Right cardiac atrium (tissue), 5 donors: Measurements from ENCODE around the gene HOXA4. TPM values are rescaled to one million over a fixed set of nuclear protein-coding genes. Genes with fewer than 3 reads are reported as not detected.

Source experiments
- ATAC-seq, 2 donors: fragments of 200-7000 bp; cut with Tn5 transposase; one replicate each; pipeline versions ENCODE4 v1.8.0 to v1.9.1; 2020; ENCODE audit warnings: moderate library complexity in 2 of 2, mild to moderate bottlenecking in 1 of 2
- DNase-seq, 3 donors: peaks; one replicate each; pipeline ENCODE4 v3.0.0-alpha.2; 2020
- H3K27ac ChIP-seq: one replicate; pipeline ENCODE4 v1.5.1; 2013; ENCODE audit warnings: mild to moderate bottlenecking, low read length, control low read depth, moderate library complexity
- H3K27me3 ChIP-seq: one replicate; pipeline ENCODE4 v1.6.1; 2013; ENCODE audit not compliant: control insufficient read depth, insufficient read depth
- H3K4me1 ChIP-seq: one replicate; pipeline ENCODE4 v1.6.1; 2013; ENCODE audit warnings: low read length; ENCODE audit not compliant: control insufficient read depth, insufficient read depth
- H3K4me3 ChIP-seq: one replicate; pipeline ENCODE4 v1.5.1; 2013; ENCODE audit warnings: low read length, control low read depth
- H3K9me3 ChIP-seq: one replicate; pipeline ENCODE4 v1.6.1; 2013; ENCODE audit warnings: low read length; ENCODE audit not compliant: control insufficient read depth
- WGBS: extraction: QIAGEN DNeasy Blood & Tissue Kit; methylation state at CpG from one replicate; pipeline ENCODE4 v1.1.7; 2013; 5-methylcytosine and 5-hydroxymethylcytosine counted together
- intact Hi-C, 4 donors: fragments of 100-400 bp; cut with DNase I; formaldehyde crosslinking; loops; one replicate each; pipeline versions ENCODE4 v1.11.0 to v1.14.0; 2022 to 2023
- polyA plus RNA-seq: library from polyadenylated mRNA; stranded (reverse); fragments of 200-250 nt; gene quantifications from one replicate; pipeline ENCODE4 v1.2.3, GENCODE V29; 2013
- total RNA-seq, 4 donors: library from RNA; stranded (reverse); fragmentation: NEBNext Ultra II Directional; extraction: Animal tissue kit (Norgen Biotek cat#: 25700); gene quantifications; one replicate each; pipeline ENCODE4 v1.2.1, GENCODE V29; 2021
- donor health status: healthy with polysubstance abuse.
- donor health status: DM: no; HTN: yes; CAD: no.
- donor health status: DM: no; HTN: no; CAD: no.
- donor health status: DM: no; HTN: yes; CAD: no; lungs with severe emphysema.
- donor health status: DM: yes; HTN: yes; CAD: no.

HOXA4 gene
- total and polyA plus RNA-seq, 5 donors = 0.12 to 3.3 (median 1.9) TPM

GRCh38 chr7:27125986-27126394 lies 4.6 kb downstream of the HOXA4 start:
- no peak overlapping the region for H3K4me3 ChIP-seq
- DNase-seq (no peak), ATAC-seq (no peak)
- H3K4me1 ChIP-seq = no peaks in the 10 kb centered on the region
- WGBS = 28% methylated on average over 5 of the region's 5 CpGs
- H3K9me3 ChIP-seq = no peaks in the 10 kb centered on the region
- intact Hi-C loops = no loop called here
- H3K27me3 ChIP-seq = no peaks in the 10 kb centered on the region
- no peak overlapping the region for H3K27ac ChIP-seq

GRCh38 chr7:27124902-27125689 lies 5.5 kb downstream of the HOXA4 start:
- peak in 1 of 2 donors; percentile 9 for ATAC-seq
- 39% methylated on average over 8 of the region's 8 CpGs for WGBS
- no peak for DNase-seq
- Histone ChIP-seq H3K4me3 (no peak overlapping the region), H3K27me3 (no peaks in the 10 kb centered on the region), H3K9me3 (no peaks in the 10 kb centered on the region), H3K4me1 (no peaks in the 10 kb centered on the region), H3K27ac (no peak overlapping the region)
- intact Hi-C loops = no loop called here

- ATAC-seq (no peak), DNase-seq (no peak)
- intact Hi-C loops = no loop called here
- WGBS = 35% methylated on average over 43 of the region's 43 CpGs
- Histone ChIP-seq H3K9me3 (no peaks in the 10 kb centered on the region), H3K27me3 (no peaks in the 10 kb centered on the region), H3K4me3 (no peak overlapping the region), H3K4me1 (no peaks in the 10 kb centered on the region), H3K27ac (no peak overlapping the region)
Observed at GRCh38 chr7:27124096-27124901, 6.3 kb downstream of the HOXA4 start.

- DNase-seq (no peak), ATAC-seq (no peak)
- H3K27ac ChIP-seq = no peak overlapping the region
- no peaks in the 10 kb centered on the region for H3K4me1 ChIP-seq
- 46% methylated on average over 26 of the region's 26 CpGs for WGBS
- intact Hi-C loops = no loop called here
- no peaks in the 10 kb centered on the region for H3K9me3 ChIP-seq
- no peak overlapping the region for H3K4me3 ChIP-seq
- H3K27me3 ChIP-seq = no peaks in the 10 kb centered on the region
Observed at GRCh38 chr7:27123477-27124053, 7.0 kb downstream of the HOXA4 start.

GRCh38 chr7:27123007-27123476 lies 7.5 kb downstream of the HOXA4 start:
- H3K4me1 ChIP-seq = no peaks in the 10 kb centered on the region
- H3K27me3 ChIP-seq = no peaks in the 10 kb centered on the region
- DNase-seq (no peak), ATAC-seq (no peak)
- H3K4me3 ChIP-seq = no peak overlapping the region
- no peaks in the 10 kb centered on the region for H3K9me3 ChIP-seq
- no peak overlapping the region for H3K27ac ChIP-seq
- intact Hi-C loops = no loop called here
- 33% methylated on average over 14 of the region's 14 CpGs for WGBS

GRCh38 chr7:27122077-27122910 lies 8.3 kb downstream of the HOXA4 start:
- no peak for DNase-seq

GRCh38 chr7:27121684-27122076 lies 8.9 kb downstream of the HOXA4 start:
- Histone ChIP-seq H3K9me3 (no peaks in the 10 kb centered on the region), H3K4me1 (no peaks in the 10 kb centered on the region), H3K4me3 (peak overlapping the region; percentile 31), H3K27me3 (no peaks in the 10 kb centered on the region), H3K27ac (peak overlapping the region; percentile 8)
- DNase-seq (no peak), ATAC-seq (no peak)
- WGBS = 40% methylated on average over 7 of the region's 7 CpGs
- intact Hi-C loops = no loop called here

More at GRCh38 chr7:27122077-27122910, 8.3 kb downstream of the HOXA4 start:
- 37% methylated on average over 42 of the region's 42 CpGs for WGBS
- Histone ChIP-seq H3K4me3 (peak overlapping the region; percentile 31), H3K27me3 (no peaks in the 10 kb centered on the region), H3K4me1 (no peaks in the 10 kb centered on the region), H3K27ac (peak overlapping the region; percentile 8), H3K9me3 (no peaks in the 10 kb centered on the region)
- intact Hi-C loops = no loop called here
- ATAC-seq = no peak

- H3K27me3 ChIP-seq = no peaks in the 10 kb centered on the region
- ATAC-seq (no peak), DNase-seq (no peak)
- H3K4me3 ChIP-seq = no peak overlapping the region
- H3K4me1 ChIP-seq = no peaks in the 10 kb centered on the region
- no peaks in the 10 kb centered on the region for H3K9me3 ChIP-seq
- intact Hi-C loops = no loop called here
- 56% methylated on average over 1 of the region's 1 CpG for WGBS
- H3K27ac ChIP-seq = no peak overlapping the region
Observed at GRCh38 chr7:27119412-27119911, 11.1 kb downstream of the HOXA4 start.

GRCh38 chr7:27118580-27118979 lies 12.0 kb downstream of the HOXA4 start:
- H3K27me3 ChIP-seq = no peaks in the 10 kb centered on the region
- 32% methylated on average over 3 of the region's 3 CpGs for WGBS
- H3K4me3 ChIP-seq = no peak overlapping the region
- intact Hi-C loops = no loop called here
- H3K4me1 ChIP-seq = no peaks in the 10 kb centered on the region
- ATAC-seq (no peak), DNase-seq (no peak)
- H3K27ac ChIP-seq = peak overlapping the region; percentile 1
- H3K9me3 ChIP-seq = no peaks in the 10 kb centered on the region

- WGBS = 18% methylated on average over 19 of the region's 19 CpGs
- peak overlapping the region; percentile 72 for H3K27ac ChIP-seq
- ATAC-seq (no peak), DNase-seq (no peak)
- peak overlapping the region; percentile 46 for H3K4me3 ChIP-seq
- H3K4me1 ChIP-seq = no peaks in the 10 kb centered on the region
- no peaks in the 10 kb centered on the region for H3K9me3 ChIP-seq
- H3K27me3 ChIP-seq = no peaks in the 10 kb centered on the region
- intact Hi-C loops = no loop called here
Observed at GRCh38 chr7:27117887-27118491, 12.6 kb downstream of the HOXA4 start.
